Cerebellar nuclear complex (tissue), 1 donor: Measurements from ENCODE around the gene MOBP.

Experiments used
- DNase-seq, 2 experiments: peaks; one replicate each; lab custom pipeline; 2025; lab: John Stamatoyannopoulos, UW

MOBP gene

GRCh38 chr3:39541442-39541841, 74.0 kb downstream of the MOBP start:
- no peak for DNase-seq

DNA sequence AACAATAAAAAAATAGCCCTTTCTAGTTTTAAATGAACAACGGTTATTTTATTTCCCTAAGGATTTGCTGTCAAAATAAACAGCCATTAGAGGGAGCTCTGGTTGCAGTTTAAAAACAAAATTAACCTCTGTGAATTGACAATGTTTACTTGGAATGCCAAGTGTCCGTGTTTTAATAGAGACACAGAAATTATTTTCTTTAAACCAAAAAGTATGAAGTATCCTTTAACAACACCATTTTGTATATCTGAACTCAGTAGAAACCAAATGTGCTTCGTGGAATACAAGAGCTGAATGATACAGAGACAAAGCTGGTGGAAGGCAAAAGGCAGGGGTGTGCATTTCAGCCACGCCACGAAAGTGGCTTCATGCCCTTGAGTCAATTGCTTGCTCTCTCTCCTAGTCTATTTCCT, 74.4 kb downstream of the MOBP start:
- peak in 1 of 2 experiments; percentile 23 for DNase-seq

DNA sequence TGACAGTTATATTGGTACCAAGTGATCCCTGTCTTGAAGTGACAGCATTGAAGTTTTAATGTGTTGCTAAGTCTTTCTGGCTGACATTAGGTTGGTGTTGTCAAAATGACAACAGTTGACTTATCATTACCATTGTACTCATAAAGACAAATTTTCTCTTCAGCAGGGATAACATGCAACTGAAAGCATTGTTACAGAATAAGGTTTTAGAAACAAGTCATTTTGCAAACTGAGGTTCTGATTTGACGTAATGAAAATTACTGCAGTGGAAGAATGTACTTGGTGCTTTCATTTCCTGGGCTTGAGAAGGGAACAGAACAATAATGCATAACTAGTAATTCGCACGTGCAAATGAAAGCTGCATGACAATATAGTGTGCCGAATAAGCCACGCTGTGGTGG, 75.1 kb downstream of the MOBP start:
- no peak for DNase-seq

GRCh38 chr3:39548282-39548681, 80.8 kb downstream of the MOBP start:
- DNase-seq: no peak

- DNase-seq: no peak
Measured at GRCh38 chr3:39550354-39551051, 83.0 kb downstream of the MOBP start.
